ENCODE measurements around the gene ASTN2.

GRCh38 chr9:116558035-116558434, 856.8 kb downstream of the ASTN2 start:
- TF ChIP-seq POLR2A (IDR thresholded peaks at IDR 0.05), result no peak
- TF ChIP-seq CTCF (IDR thresholded peaks at IDR 0.05), result no peak
- TF ChIP-seq POLR2AphosphoS5 (IDR thresholded peaks at IDR 0.05), result no peak

Data from prostate gland (tissue), 2 donors.